PC-3 (cell line): ENCODE data around the gene PDE2A. TPM values are rescaled to one million over a fixed set of nuclear protein-coding genes. Genes with fewer than 3 reads are reported as not detected.

ENCODE experiments used
- ATAC-seq: fragments of 200-7000 bp; cut with Tn5 transposase; 2 replicates; pipeline ENCODE4 v1.9.1; 2020; ENCODE audit warnings: mild to moderate bottlenecking, moderate library complexity
- BruUV-seq: library from RNA; stranded (reverse); fragments of 400-500 nt; replicated peaks from 2 replicates; lab custom pipeline; 2021; lab: Mats Ljungman, UMichigan
- CTCF ChIA-PET: fragments of 300-600 bp; sonication (Branson Sonifier 250); formaldehyde crosslinking; loops from one replicate; lab custom pipeline; 2022; ENCODE audit warnings: antibody characterized with exemption; lab: Charles Lee
- POLR2A ChIA-PET: fragments of 300-600 bp; sonication (Branson Sonifier 250); formaldehyde crosslinking; loops from one replicate; lab custom pipeline; 2022; ENCODE audit warnings: antibody characterized with exemption; ENCODE audit not compliant: unreplicated experiment; lab: Charles Lee
- DNase-seq: peaks from one replicate; pipeline ENCODE4 v3.0.0-alpha.2; 2015
- H2AFZ ChIP-seq: fragments of 300-600 bp; sonication (generic); 2 replicates; pipeline ENCODE4 v1.6.0; 2016; ENCODE audit warnings: antibody characterized with exemption, low read length
- H3F3A ChIP-seq: fragments of 300-600 bp; sonication (generic); one replicate; pipeline ENCODE4 v1.6.0; 2017; ENCODE audit warnings: antibody characterized with exemption, low read length, control low read depth, mild to moderate bottlenecking; ENCODE audit not compliant: unreplicated experiment
- H3K27ac ChIP-seq: fragments of 300-600 bp; sonication (generic); 2 replicates; pipeline ENCODE4 v1.5.1; 2016; ENCODE audit warnings: mild to moderate bottlenecking, low read length
- H3K27me3 ChIP-seq: fragments of 300-600 bp; sonication (generic); 2 replicates; pipeline ENCODE4 v1.6.1; 2016; ENCODE audit warnings: low read length, mixed read lengths
- H3K36me3 ChIP-seq: fragments of 300-600 bp; sonication (generic); 2 replicates; pipeline ENCODE4 v1.6.1; 2016; ENCODE audit warnings: low read depth, mixed run types, low read length, mixed read lengths
- H3K4me1 ChIP-seq: fragments of 300-600 bp; sonication (generic); 2 replicates; pipeline ENCODE4 v1.5.1; 2016; ENCODE audit warnings: low read length; ENCODE audit not compliant: insufficient read depth
- H3K4me2 ChIP-seq: fragments of 300-600 bp; sonication (generic); 2 replicates; pipeline ENCODE4 v1.6.0; 2016; ENCODE audit warnings: low read length
- H3K4me3 ChIP-seq: fragments of 300-600 bp; sonication (generic); 2 replicates; pipeline ENCODE4 v1.5.1; 2016; ENCODE audit warnings: mild to moderate bottlenecking, low read length, mixed read lengths
- H3K79me2 ChIP-seq: fragments of 300-600 bp; sonication (generic); 2 replicates; pipeline ENCODE4 v1.6.1; 2017; ENCODE audit warnings: low read length, mixed read lengths
- H3K9ac ChIP-seq: fragments of 300-600 bp; sonication (generic); 2 replicates; pipeline ENCODE4 v1.6.0; 2016; ENCODE audit warnings: mild to moderate bottlenecking, low read length
- H3K9me2 ChIP-seq: fragments of 300-600 bp; sonication (generic); replicated peaks from 2 replicates; pipeline ENCODE4 v1.6.1; 2016; ENCODE audit warnings: mixed run types, low read length, mixed read lengths
- H3K9me3 ChIP-seq: fragments of 300-600 bp; sonication (generic); 2 replicates; pipeline ENCODE4 v1.6.1; 2016; ENCODE audit warnings: low read length, mixed read lengths
- H4K20me1 ChIP-seq: fragments of 300-600 bp; sonication (generic); 2 replicates; pipeline ENCODE4 v1.6.1; 2016; ENCODE audit warnings: low read length, mixed read lengths
- EZH2 ChIP-seq: fragments of 300-600 bp; sonication (generic); IDR thresholded peaks from one replicate; pipeline ENCODE4 v1.6.1; 2017; ENCODE audit warnings: antibody characterized with exemption, mild to moderate bottlenecking, low read length; ENCODE audit not compliant: unreplicated experiment
- EZH2phosphoT487 ChIP-seq: fragments of 300-600 bp; sonication (generic); IDR thresholded peaks from 2 replicates; pipeline ENCODE4 v1.6.1; 2018; ENCODE audit warnings: mild to moderate bottlenecking, antibody characterized with exemption, low read length, borderline replicate concordance
- intact Hi-C: fragments of 100-400 bp; cut with micrococcal nuclease; formaldehyde crosslinking; loops from 2 replicates; pipeline ENCODE4 v1.9.0; 2023
- total RNA-seq: library from RNA; depleted of rRNA; stranded (reverse); fragments of >200 nt; gene quantifications from 2 replicates; pipeline ENCODE4 v1.2.3, GENCODE V29; 2014
- TF ChIP-seq, protein P1 (sequence below): fragments of 300-600 bp; sonication (generic); conservative IDR thresholded peaks from 2 replicates; pipeline ENCODE4 v1.5.1; 2017; ENCODE audit warnings: antibody characterized with exemption, low read depth, mild to moderate bottlenecking, low read length

Gene PDE2A
- total RNA-seq, 1 experiment from 2014 or later, result 2.6 TPM

DNA sequence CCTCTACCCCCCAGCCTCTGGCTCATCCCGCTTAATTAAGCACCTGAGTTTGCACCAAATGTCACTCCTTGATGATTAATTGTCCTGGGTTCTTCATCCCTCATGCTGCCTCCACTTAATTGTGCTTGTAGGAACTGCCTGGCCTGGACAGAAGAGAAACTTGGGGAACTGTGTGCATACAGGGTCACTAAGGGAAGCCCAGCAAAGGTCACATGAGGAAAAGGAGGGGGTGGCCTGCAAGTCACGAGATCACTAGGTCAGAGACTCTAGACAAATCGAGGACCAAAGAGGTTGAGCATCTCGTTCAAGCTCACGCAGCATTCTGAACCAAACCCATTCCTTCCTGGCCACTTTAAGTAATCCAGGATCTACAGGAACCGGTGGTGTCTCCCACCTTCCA, 75.8 kb downstream of the PDE2A start:
- Histone ChIP-seq H3K4me2 (no peak overlapping the region), H3K27me3 (peaks cover 26% of the 10 kb centered on the region; the same call in 1 of the 2 replicates), H3K36me3 (no peaks in the 10 kb centered on the region), H3K27ac (no peak overlapping the region), H3K4me1 (0 out of 2 replicates have a peak, but pooled peaks cover 5% of the 10 kb centered on the region), H4K20me1 (no peaks in the 10 kb centered on the region), H3K9me2 (no peaks in the 10 kb centered on the region), H2AFZ (no peak overlapping the region), H3K4me3 (no peak overlapping the region), H3K79me2 (no peaks in the 10 kb centered on the region), H3F3A (no peaks in the 10 kb centered on the region), H3K9ac (no peak overlapping the region), H3K9me3 (no peaks in the 10 kb centered on the region)
- CTCF ChIA-PET, result interaction anchor here (0.9 kb wide), 1 partner anchor 127 kb away, joined by 4 read pairs; no protein-coding TSS in a partner anchor
- no peak for ATAC-seq
- POLR2A ChIA-PET, result interaction anchor here (0.6 kb wide), 1 partner anchor 86 kb away, joined by 4 read pairs; no protein-coding TSS in a partner anchor
- no peak for TF ChIP-seq EZH2
- TF ChIP-seq, protein P1, sequence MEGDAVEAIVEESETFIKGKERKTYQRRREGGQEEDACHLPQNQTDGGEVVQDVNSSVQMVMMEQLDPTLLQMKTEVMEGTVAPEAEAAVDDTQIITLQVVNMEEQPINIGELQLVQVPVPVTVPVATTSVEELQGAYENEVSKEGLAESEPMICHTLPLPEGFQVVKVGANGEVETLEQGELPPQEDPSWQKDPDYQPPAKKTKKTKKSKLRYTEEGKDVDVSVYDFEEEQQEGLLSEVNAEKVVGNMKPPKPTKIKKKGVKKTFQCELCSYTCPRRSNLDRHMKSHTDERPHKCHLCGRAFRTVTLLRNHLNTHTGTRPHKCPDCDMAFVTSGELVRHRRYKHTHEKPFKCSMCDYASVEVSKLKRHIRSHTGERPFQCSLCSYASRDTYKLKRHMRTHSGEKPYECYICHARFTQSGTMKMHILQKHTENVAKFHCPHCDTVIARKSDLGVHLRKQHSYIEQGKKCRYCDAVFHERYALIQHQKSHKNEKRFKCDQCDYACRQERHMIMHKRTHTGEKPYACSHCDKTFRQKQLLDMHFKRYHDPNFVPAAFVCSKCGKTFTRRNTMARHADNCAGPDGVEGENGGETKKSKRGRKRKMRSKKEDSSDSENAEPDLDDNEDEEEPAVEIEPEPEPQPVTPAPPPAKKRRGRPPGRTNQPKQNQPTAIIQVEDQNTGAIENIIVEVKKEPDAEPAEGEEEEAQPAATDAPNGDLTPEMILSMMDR, result no peak
- no peak for TF ChIP-seq EZH2phosphoT487
- BruUV-seq, result no TSS peak
- intact Hi-C loops, result no loop called here
- no peak for DNase-seq

DNA sequence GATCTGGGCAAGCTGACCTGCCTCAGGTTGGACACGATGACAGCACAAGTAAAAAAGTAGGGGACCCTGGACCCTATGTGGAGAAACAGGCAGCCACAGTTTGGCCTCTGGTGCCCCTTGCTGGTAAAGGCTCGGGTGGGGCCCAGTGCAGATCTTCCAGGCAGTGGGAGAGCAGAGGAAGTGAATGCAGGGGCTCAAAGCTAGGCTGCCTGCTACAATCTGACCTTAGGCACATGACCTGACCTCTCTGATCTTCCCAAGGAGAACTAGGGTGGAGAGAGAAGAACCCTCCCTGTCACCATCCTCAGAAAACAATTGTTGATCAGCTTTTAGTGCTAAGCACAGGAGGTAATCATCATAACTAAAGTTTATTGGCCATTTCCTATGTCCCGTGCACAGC, 76.5 kb downstream of the PDE2A start:
- Histone ChIP-seq H3K9ac (no peak overlapping the region), H3K36me3 (no peaks in the 10 kb centered on the region), H3K4me1 (0 out of 2 replicates have a peak, but pooled peaks cover 5% of the 10 kb centered on the region), H3F3A (no peaks in the 10 kb centered on the region), H3K9me3 (no peaks in the 10 kb centered on the region), H3K4me3 (no peak overlapping the region), H3K27ac (no peak overlapping the region), H3K4me2 (no peak overlapping the region), H3K79me2 (no peaks in the 10 kb centered on the region), H3K27me3 (peaks cover 30% of the 10 kb centered on the region), H4K20me1 (no peaks in the 10 kb centered on the region), H2AFZ (no peak overlapping the region), H3K9me2 (no peaks in the 10 kb centered on the region)
- ATAC-seq, result no peak
- no TSS peak for BruUV-seq
- POLR2A ChIA-PET, result no interaction called here
- TF ChIP-seq EZH2phosphoT487 (no peak), EZH2 (no peak)
- TF ChIP-seq, protein P1, result no peak
- CTCF ChIA-PET, result no interaction called here
- no peak for DNase-seq
- intact Hi-C loops, result no loop called here

DNA sequence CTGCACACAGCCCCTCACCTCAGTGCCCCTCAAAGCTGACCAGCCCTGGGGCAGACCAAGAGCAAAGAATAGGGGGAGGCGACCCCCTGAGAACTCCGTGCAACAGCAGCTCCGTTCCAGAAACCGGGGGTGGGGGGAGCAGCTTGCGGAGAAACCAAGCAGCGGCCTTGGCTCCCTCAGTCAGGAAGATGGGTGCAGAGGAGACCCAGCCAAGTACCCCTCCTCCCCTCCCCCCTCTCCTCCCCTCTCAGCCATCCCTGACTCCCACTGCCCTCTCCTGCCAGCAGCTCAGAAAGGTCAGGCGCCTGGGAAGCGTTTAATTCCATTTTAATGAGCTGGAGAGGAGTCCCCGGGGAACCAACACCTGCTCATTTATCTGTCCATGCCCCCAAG, 78.9 kb downstream of the PDE2A start:
- no peak for ATAC-seq
- POLR2A ChIA-PET, result interaction anchor here (0.6 kb wide), 1 partner anchor 77 kb away, joined by 6 read pairs; no protein-coding TSS in a partner anchor
- CTCF ChIA-PET, result interaction anchor here (0.6 kb wide), 2 partner anchors 49 to 85 kb away, joined by 3 read pairs; no protein-coding TSS in a partner anchor

More for the DNA sequence above, 78.9 kb downstream of the PDE2A start:
- no TSS peak for BruUV-seq
- TF ChIP-seq, protein P1, result no peak
- TF ChIP-seq EZH2, result no peak
- TF ChIP-seq EZH2phosphoT487, result no peak
- H3K36me3 ChIP-seq, result no peaks in the 10 kb centered on the region
- H3K9me2 ChIP-seq, result no peaks in the 10 kb centered on the region
- no peak overlapping the region for H3K27ac ChIP-seq
- H3K4me3 ChIP-seq, result no peak overlapping the region
- H2AFZ ChIP-seq, result no peak overlapping the region
- intact Hi-C loops, result no loop called here
- H3K79me2 ChIP-seq, result no peaks in the 10 kb centered on the region
- DNase-seq, result no peak
- H3F3A ChIP-seq, result no peaks in the 10 kb centered on the region
- H3K4me2 ChIP-seq, result no peak overlapping the region
- H3K27me3 ChIP-seq, result peaks cover 34% of the 10 kb centered on the region
- no peaks in the 10 kb centered on the region for H3K9me3 ChIP-seq
- 0 out of 2 replicates have a peak, but pooled peaks cover 5% of the 10 kb centered on the region for H3K4me1 ChIP-seq
- H3K9ac ChIP-seq, result no peak overlapping the region
- no peaks in the 10 kb centered on the region for H4K20me1 ChIP-seq
